Uterus (tissue), 2 donors: ENCODE measurements around the gene LHPP.

Source experiments
- POLR2A ChIP-seq, 2 donors: fragments of 450-650 bp; IDR thresholded peaks; one replicate each; pipeline ENCODE4 v1.6.1; 2016; ENCODE audit warnings: antibody characterized with exemption in 2 of 2, mild to moderate bottlenecking in 1 of 2, moderate library complexity in 1 of 2
- TF ChIP-seq, protein P1 (sequence below), 4 experiments: fragments of 200-600 bp in 2 of 4; fragments of 450-650 bp in 2 of 4; sonication (generic) in 2 of 4; IDR thresholded peaks; one replicate each; pipeline ENCODE4 v1.5.1; 2016 to 2019; ENCODE audit warnings: antibody characterized with exemption in 4 of 4, mild to moderate bottlenecking in 2 of 4, moderate library complexity in 1 of 4

DNA sequence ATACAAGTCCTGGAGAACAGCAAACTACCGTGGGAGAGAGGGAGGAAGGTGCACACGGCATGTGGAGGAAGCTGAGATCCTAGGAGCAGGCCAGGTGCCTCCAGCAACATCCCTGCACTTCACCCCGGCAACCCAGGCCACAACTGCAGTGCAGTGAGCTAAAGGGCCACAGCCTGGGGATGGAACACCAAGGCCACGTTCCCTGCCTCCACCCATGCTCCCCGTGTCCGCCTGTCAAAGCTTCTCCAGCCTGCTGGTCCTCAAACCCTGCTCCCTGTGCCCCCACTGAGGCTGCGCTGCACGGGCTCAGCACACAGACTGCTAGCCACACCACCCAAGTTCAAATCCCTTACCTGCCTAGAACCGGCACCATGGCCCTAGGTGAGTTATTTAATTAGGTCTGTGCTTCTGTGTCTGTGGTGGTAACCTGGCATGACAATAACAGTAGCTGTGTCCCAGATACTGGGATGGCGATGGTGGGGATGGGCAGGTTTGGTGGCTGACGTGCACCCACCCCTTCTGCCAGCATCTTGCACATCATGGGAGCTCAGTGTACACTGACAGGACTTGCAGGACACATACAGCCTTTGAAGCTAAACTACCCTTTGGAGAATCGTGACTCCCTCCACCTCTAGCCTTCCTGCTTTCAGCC lies 197.1 kb downstream of the LHPP start:
- no peak for TF ChIP-seq POLR2A (IDR thresholded peaks at IDR 0.05)
- TF ChIP-seq, protein P1, sequence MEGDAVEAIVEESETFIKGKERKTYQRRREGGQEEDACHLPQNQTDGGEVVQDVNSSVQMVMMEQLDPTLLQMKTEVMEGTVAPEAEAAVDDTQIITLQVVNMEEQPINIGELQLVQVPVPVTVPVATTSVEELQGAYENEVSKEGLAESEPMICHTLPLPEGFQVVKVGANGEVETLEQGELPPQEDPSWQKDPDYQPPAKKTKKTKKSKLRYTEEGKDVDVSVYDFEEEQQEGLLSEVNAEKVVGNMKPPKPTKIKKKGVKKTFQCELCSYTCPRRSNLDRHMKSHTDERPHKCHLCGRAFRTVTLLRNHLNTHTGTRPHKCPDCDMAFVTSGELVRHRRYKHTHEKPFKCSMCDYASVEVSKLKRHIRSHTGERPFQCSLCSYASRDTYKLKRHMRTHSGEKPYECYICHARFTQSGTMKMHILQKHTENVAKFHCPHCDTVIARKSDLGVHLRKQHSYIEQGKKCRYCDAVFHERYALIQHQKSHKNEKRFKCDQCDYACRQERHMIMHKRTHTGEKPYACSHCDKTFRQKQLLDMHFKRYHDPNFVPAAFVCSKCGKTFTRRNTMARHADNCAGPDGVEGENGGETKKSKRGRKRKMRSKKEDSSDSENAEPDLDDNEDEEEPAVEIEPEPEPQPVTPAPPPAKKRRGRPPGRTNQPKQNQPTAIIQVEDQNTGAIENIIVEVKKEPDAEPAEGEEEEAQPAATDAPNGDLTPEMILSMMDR (IDR thresholded peaks at IDR 0.05), result no peak
